Thoracic aorta (tissue), 2 donors: ENCODE results near the gene GAN. TPM values are rescaled to one million over a fixed set of nuclear protein-coding genes. Genes with fewer than 3 reads are reported as not detected.

Experiments used
- ATAC-seq: fragments of 150-250 bp; one replicate; pipeline ENCODE4 v1.8.0; 2017; ENCODE audit warnings: low read depth; ENCODE audit not compliant: insufficient number of reproducible peaks, low FRiP score
- DNase-seq: peaks from one replicate; pipeline ENCODE4 v3.0.0-alpha.2; 2020; ENCODE audit warnings: low spot score
- H3K27ac ChIP-seq, 2 donors: fragments of 200-600 bp; sonication (generic); 1 replicate in 1 of 2; 2 replicates in 1 of 2; pipeline ENCODE4 v1.5.1; 2016; ENCODE audit warnings: mild to moderate bottlenecking in 2 of 2, moderate library complexity in 2 of 2
- H3K27me3 ChIP-seq: fragments of 200-600 bp; sonication (generic); replicated peaks from 2 replicates; pipeline ENCODE4 v1.6.0; 2016; ENCODE audit warnings: mild to moderate bottlenecking; ENCODE audit not compliant: insufficient read depth
- H3K36me3 ChIP-seq: fragments of 200-600 bp; sonication (generic); one replicate; pipeline ENCODE4 v1.5.1; 2016
- H3K4me1 ChIP-seq, 2 donors: fragments of 200-600 bp; sonication (generic); 1 replicate in 1 of 2; 2 replicates in 1 of 2; pipeline versions ENCODE4 v1.5.1 to v1.6.0; 2016; ENCODE audit warnings: low read depth in 2 of 2, mild to moderate bottlenecking in 1 of 2; ENCODE audit not compliant: control insufficient read depth in 1 of 2
- H3K4me3 ChIP-seq: fragments of 200-600 bp; sonication (generic); 2 replicates; pipeline ENCODE4 v1.5.1; 2016; ENCODE audit warnings: mild to moderate bottlenecking
- H3K9me3 ChIP-seq: fragments of 200-600 bp; sonication (generic); 2 replicates; pipeline ENCODE4 v1.5.1; 2016
- CTCF ChIP-seq: fragments of 200-600 bp; sonication (generic); IDR thresholded peaks from one replicate; pipeline ENCODE4 v1.5.1; 2019; ENCODE audit warnings: antibody characterized with exemption
- total RNA-seq, 2 donors: library from RNA; depleted of rRNA; stranded (reverse); fragments of >200 nt; gene quantifications; one replicate each; pipeline versions ENCODE4 v1.1.0 to v1.2.3, GENCODE V29; 2016

GAN gene
- total RNA-seq, 2 donors from 2014 or later: 7.4 to 10.1 TPM

- no peak overlapping the region for H3K4me3 ChIP-seq
- no peaks in the 10 kb centered on the region for H3K4me1 ChIP-seq
- H3K9me3 ChIP-seq: no peaks in the 10 kb centered on the region
- no peaks in the 10 kb centered on the region for H3K36me3 ChIP-seq
- no peak for TF ChIP-seq CTCF
- H3K27ac ChIP-seq: no peak overlapping the region
- no peak for DNase-seq
- no peaks in the 10 kb centered on the region for H3K27me3 ChIP-seq
- no peak for ATAC-seq
These were observed 37.2 kb upstream of the GAN start for GRCh38 chr16:81277541-81278080.

GRCh38 chr16:81278526-81278925 is 36.2 kb upstream of the GAN start:
- DNase-seq (no peak), ATAC-seq (no peak)
- Histone ChIP-seq H3K4me3 (no peak overlapping the region), H3K27me3 (no peaks in the 10 kb centered on the region), H3K36me3 (no peaks in the 10 kb centered on the region), H3K4me1 (no peaks in the 10 kb centered on the region), H3K9me3 (no peaks in the 10 kb centered on the region), H3K27ac (no peak overlapping the region)
- no peak for TF ChIP-seq CTCF

GRCh38 chr16:81279392-81279791 is 35.4 kb upstream of the GAN start:
- ATAC-seq: no peak
- no peak for TF ChIP-seq CTCF
- H3K4me1 ChIP-seq: no peaks in the 10 kb centered on the region

GRCh38 chr16:81280393-81280792 is 34.4 kb upstream of the GAN start:
- Histone ChIP-seq H3K27ac (no peak overlapping the region), H3K4me1 (no peaks in the 10 kb centered on the region), H3K36me3 (no peaks in the 10 kb centered on the region), H3K9me3 (no peaks in the 10 kb centered on the region), H3K4me3 (no peak overlapping the region), H3K27me3 (no peaks in the 10 kb centered on the region)
- TF ChIP-seq CTCF: no peak
- no peak for ATAC-seq
- DNase-seq: no peak

More at GRCh38 chr16:81279392-81279791, 35.4 kb upstream of the GAN start:
- no peaks in the 10 kb centered on the region for H3K27me3 ChIP-seq
- no peak overlapping the region for H3K4me3 ChIP-seq
- DNase-seq: no peak
- no peaks in the 10 kb centered on the region for H3K36me3 ChIP-seq
- no peak overlapping the region for H3K27ac ChIP-seq
- H3K9me3 ChIP-seq: no peaks in the 10 kb centered on the region

GRCh38 chr16:81283044-81283443 is 31.7 kb upstream of the GAN start:
- no peak for ATAC-seq
- DNase-seq: no peak
- Histone ChIP-seq H3K27ac (no peak overlapping the region), H3K36me3 (no peaks in the 10 kb centered on the region), H3K4me3 (no peak overlapping the region), H3K27me3 (no peaks in the 10 kb centered on the region), H3K4me1 (no peaks in the 10 kb centered on the region), H3K9me3 (no peaks in the 10 kb centered on the region)
- TF ChIP-seq CTCF: no peak
